Measurements from ENCODE around the gene RGS6. TPM values are rescaled to one million over a fixed set of nuclear protein-coding genes. Genes with fewer than 3 reads are reported as not detected.

The RGS6 gene
- total RNA-seq, 1 donor from 2014 or later = not detected

DNA sequence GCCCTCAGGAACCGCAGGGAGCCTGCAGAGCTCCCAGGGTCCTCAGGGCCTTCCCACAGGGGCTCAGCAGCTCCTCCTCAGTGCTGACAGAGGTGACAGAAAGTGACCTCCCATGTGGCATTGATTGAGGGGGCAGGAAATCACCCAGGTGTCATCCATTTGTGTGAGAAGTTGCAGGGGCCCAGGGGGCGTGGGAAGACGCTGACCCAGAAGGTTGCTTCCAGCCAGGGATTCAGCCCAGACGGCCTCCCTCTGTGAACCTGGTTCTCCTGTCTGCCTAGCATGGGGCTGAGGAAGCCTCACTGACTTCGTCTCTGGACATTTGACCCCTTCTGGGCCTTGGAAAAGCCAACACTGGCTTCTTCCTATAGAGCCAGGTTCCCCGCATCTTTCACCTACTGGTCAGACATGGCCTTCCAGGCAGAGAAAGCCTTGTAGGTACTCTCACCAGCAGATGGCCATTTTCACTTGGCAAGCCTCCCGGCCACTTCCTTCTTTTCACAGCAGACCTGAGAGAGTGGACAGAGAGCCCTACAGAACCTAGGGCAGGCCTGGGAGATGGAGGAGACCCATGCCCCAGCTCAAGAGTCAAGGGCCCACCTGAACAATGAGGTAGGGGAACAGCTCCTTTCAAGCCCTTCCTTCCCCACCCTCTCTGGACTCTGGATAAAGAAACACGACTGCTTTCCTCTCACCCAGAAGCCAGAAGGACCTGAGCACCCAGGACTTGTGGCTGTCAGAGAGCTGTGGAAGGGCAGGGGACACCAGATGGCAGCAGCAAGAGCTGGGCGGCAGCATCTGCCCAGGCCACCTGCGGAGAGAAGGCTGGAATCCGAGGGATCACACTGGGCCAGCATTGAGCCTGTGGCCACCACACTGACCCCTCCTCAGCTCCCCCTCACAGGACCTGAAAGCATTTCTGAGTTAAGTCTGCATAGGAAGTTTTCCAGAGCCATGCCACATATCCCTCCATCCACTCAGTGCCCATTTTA, 583.8 kb downstream of the RGS6 start:
- intact Hi-C loops (cut with micrococcal nuclease) = loop anchor here (10.0 kb wide), 2 partner anchors 199 to 259 kb away; no protein-coding TSS in a partner anchor
- Mint-ChIP-seq H3K9me3 (peaks cover 3% of the 10 kb centered on the region), H3K36me3 (ENCODE audit: low read depth) (peaks cover 4% of the 10 kb centered on the region), H3K4me3 (no peak overlapping the region), H3K27me3 (no peaks in the 10 kb centered on the region), H3K27ac (no peak overlapping the region), H3K4me1 (peaks cover 47% of the 10 kb centered on the region)
- CTCF ChIA-PET = interaction anchor here (0.7 to 8.4 kb wide), 16 partner anchors 11 to 434 kb away, joined by 3 to 236 read pairs (median 4); partner anchors contain the start of gene DPF3
- no peak for ATAC-seq (ENCODE audit: low read depth)
- TF ChIP-seq, protein P1, sequence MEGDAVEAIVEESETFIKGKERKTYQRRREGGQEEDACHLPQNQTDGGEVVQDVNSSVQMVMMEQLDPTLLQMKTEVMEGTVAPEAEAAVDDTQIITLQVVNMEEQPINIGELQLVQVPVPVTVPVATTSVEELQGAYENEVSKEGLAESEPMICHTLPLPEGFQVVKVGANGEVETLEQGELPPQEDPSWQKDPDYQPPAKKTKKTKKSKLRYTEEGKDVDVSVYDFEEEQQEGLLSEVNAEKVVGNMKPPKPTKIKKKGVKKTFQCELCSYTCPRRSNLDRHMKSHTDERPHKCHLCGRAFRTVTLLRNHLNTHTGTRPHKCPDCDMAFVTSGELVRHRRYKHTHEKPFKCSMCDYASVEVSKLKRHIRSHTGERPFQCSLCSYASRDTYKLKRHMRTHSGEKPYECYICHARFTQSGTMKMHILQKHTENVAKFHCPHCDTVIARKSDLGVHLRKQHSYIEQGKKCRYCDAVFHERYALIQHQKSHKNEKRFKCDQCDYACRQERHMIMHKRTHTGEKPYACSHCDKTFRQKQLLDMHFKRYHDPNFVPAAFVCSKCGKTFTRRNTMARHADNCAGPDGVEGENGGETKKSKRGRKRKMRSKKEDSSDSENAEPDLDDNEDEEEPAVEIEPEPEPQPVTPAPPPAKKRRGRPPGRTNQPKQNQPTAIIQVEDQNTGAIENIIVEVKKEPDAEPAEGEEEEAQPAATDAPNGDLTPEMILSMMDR (IDR thresholded peaks at IDR 0.05) = no peak
- POLR2A ChIA-PET = interaction anchor here (0.6 kb wide), 1 partner anchor 389 kb away, joined by 4 read pairs; no protein-coding TSS in a partner anchor
- no peak for DNase-seq

DNA sequence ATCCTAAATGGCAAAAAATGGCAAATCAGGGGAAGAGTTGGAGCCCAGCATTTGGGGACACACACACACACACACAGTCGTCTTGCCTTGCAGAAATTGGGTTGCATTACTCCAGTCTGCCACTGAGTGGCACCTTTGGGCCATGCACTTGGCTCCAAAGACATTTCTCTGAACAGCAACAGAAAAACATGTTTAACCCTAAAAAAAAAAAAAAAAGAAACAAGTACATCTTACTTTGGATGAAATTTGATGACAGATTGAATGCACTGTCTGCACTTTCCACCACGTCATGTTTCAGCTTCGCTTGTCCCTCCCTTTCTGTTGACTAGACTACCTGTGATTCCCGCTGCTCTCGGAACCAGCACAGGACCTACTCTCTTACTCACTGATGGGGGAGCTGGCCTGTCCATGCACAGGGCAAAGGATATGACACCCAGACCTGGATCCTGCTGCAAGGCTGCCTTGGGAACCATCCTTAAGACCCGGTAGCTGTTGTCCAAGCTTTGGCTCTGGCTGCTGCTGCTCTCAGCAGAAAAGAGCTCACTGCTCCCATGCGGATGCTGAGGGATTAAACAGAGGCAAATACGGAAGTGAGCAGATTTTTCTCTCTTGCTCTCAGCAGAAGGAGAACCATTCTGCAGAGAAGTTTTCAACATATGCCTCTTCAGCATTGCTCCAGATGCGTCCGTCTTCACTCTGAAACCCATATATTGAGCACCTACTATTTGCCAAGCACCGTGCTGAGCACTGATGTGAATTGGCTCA, 584.9 kb downstream of the RGS6 start:
- peak overlapping the region; percentile 96 for H3K27ac Mint-ChIP-seq
- peak overlapping the region; percentile 30 for H3K4me3 Mint-ChIP-seq

GRCh38 chr14:72517736-72518135, 585.5 kb downstream of the RGS6 start:
- Mint-ChIP-seq H3K27ac (peak overlapping the region; percentile 96), H3K4me1 (peaks cover 64% of the 10 kb centered on the region), H3K9me3 (peaks cover 5% of the 10 kb centered on the region), H3K4me3 (no peak overlapping the region), H3K27me3 (no peaks in the 10 kb centered on the region), H3K36me3 (ENCODE audit: low read depth) (peaks cover 4% of the 10 kb centered on the region)
- TF ChIP-seq, protein P1 (IDR thresholded peaks at IDR 0.05) = no peak
- intact Hi-C loops (cut with micrococcal nuclease) = loop anchor here (1.0 to 10.0 kb wide), 7 partner anchors 81 to 431 kb away; partner anchors contain the start of gene DCAF4
- ChIA-PET CTCF (interaction anchor here (0.7 to 8.4 kb wide), 17 partner anchors 9 to 432 kb away, joined by 3 to 236 read pairs (median 4); partner anchors contain the start of gene DPF3), POLR2A (interaction anchor here (0.8 to 1.6 kb wide), 6 partner anchors 41 to 431 kb away, joined by 3 to 17 read pairs (median 4); partner anchors contain the start of gene DPF3)
- no peak for ATAC-seq (ENCODE audit: low read depth)
- DNase-seq = no peak

More for the DNA sequence above, 584.9 kb downstream of the RGS6 start:
- DNase-seq (peak; percentile 56), ATAC-seq (ENCODE audit: low read depth) (peak; percentile 62)
- Mint-ChIP-seq H3K9me3 (peaks cover 4% of the 10 kb centered on the region), H3K4me1 (peaks cover 58% of the 10 kb centered on the region), H3K27me3 (no peaks in the 10 kb centered on the region), H3K36me3 (ENCODE audit: low read depth) (peaks cover 4% of the 10 kb centered on the region)
- intact Hi-C loops (cut with micrococcal nuclease) = loop anchor here (1.0 to 10.0 kb wide), 5 partner anchors 198 to 431 kb away; partner anchors contain the start of gene DCAF4
- TF ChIP-seq, protein P1 (IDR thresholded peaks at IDR 0.05) = peak; percentile 90
- POLR2A ChIA-PET = interaction anchor here (0.8 to 1.1 kb wide), 4 partner anchors 40 to 431 kb away, joined by 3 to 17 read pairs (median 4); no protein-coding TSS in a partner anchor
- CTCF ChIA-PET = interaction anchor here (0.7 to 8.4 kb wide), 24 partner anchors 10 to 433 kb away, joined by 3 to 236 read pairs (median 3); partner anchors contain the start of gene DPF3

DNA sequence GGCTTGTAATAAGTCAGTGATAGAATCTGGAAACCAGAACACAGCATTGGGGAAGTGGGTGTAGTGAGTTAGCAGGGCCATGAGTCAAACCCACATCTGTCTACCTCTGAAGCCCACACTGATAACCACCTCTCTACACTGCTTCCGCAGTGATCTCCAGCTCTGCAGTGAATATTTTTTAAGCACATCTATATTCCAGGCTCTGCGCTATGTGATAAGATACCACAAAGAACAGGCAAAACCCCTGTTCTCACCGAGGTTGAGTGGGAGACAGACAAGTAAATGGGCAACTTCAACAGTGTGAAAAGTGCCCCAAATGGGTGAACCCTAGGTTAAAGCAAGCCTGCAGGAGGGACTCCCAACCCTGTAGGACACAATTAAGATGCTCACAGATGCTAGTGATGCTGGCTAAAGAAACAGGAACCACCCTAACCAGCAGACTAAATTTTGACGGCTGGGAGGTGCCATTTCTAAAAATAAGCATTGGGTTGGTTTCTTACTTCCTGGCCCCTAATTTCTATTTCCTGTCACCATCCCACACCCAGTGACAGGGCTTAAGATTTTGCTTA, 586.7 kb downstream of the RGS6 start:
- ATAC-seq (ENCODE audit: low read depth) = peak; percentile 76
- Mint-ChIP-seq H3K4me3 (peak overlapping the region; percentile 74), H3K4me1 (peaks cover 73% of the 10 kb centered on the region), H3K27ac (peak overlapping the region; percentile 96), H3K9me3 (peaks cover 5% of the 10 kb centered on the region), H3K36me3 (ENCODE audit: low read depth) (peaks cover 4% of the 10 kb centered on the region), H3K27me3 (no peaks in the 10 kb centered on the region)
- intact Hi-C loops (cut with micrococcal nuclease) = loop anchor here (1.0 to 10.0 kb wide), 6 partner anchors 15 to 375 kb away; partner anchors contain the start of gene DPF3
- ChIA-PET POLR2A (interaction anchor here (0.6 to 1.6 kb wide), 8 partner anchors 21 to 430 kb away, joined by 3 to 7 read pairs (median 4); partner anchors contain the start of gene DPF3), CTCF (interaction anchor here (0.9 to 8.4 kb wide), 6 partner anchors 68 to 388 kb away, joined by 3 to 236 read pairs (median 4); partner anchors contain the start of gene DPF3)
- DNase-seq = no peak
- TF ChIP-seq, protein P1 (IDR thresholded peaks at IDR 0.05) = no peak
